H9 (cell line): Measurements from ENCODE around the gene RPUSD3. TPM values are rescaled to one million over a fixed set of nuclear protein-coding genes. Genes with fewer than 3 reads are reported as not detected.
"Not testable (repeated sequence)": the region's sequence is repeated elsewhere in the genome, so short reads cannot be mapped to it uniquely, and the experiment has no call there.

Experiments used
- DNase-seq: peaks from one replicate; pipeline ENCODE4 v3.0.0-alpha.2; 2017
- H2AFZ ChIP-seq: one replicate; pipeline ENCODE4 v1.6.1; 2013; ENCODE audit warnings: mild to moderate bottlenecking, low read length, control low read depth, moderate library complexity
- H2AK5ac ChIP-seq: 2 replicates; pipeline ENCODE4 v1.6.1; 2013; ENCODE audit warnings: low read length, control low read depth, mixed read lengths; ENCODE audit not compliant: insufficient read length
- H2BK120ac ChIP-seq: one replicate; pipeline ENCODE4 v1.6.1; 2013; ENCODE audit warnings: low read depth, mild to moderate bottlenecking, low read length, control low read depth, inconsistent platforms; ENCODE audit not compliant: poor library complexity, severe bottlenecking
- H2BK12ac ChIP-seq: 2 replicates; pipeline ENCODE4 v1.6.1; 2013; ENCODE audit warnings: low read length, control low read depth, mixed read lengths, low read depth; ENCODE audit not compliant: insufficient read length
- H2BK15ac ChIP-seq: 2 replicates; pipeline ENCODE4 v1.6.1; 2013; ENCODE audit warnings: low read depth, low read length, control low read depth
- H2BK20ac ChIP-seq: one replicate; pipeline ENCODE4 v1.6.1; 2013; ENCODE audit warnings: low read depth, mild to moderate bottlenecking, low read length, control low read depth, inconsistent platforms; ENCODE audit not compliant: poor library complexity, severe bottlenecking
- H2BK5ac ChIP-seq: 2 replicates; pipeline ENCODE4 v1.6.1; 2013; ENCODE audit warnings: low read length, control low read depth, mixed read lengths; ENCODE audit not compliant: insufficient read length
- H3K14ac ChIP-seq: 2 replicates; pipeline ENCODE4 v1.6.1; 2013; ENCODE audit warnings: low read length, control low read depth; ENCODE audit not compliant: insufficient read depth
- H3K18ac ChIP-seq: 2 replicates; pipeline ENCODE4 v1.6.1; 2013; ENCODE audit warnings: low read depth, mild to moderate bottlenecking, mixed read lengths, low read length, control low read depth; ENCODE audit not compliant: insufficient read length
- H3K23ac ChIP-seq: 2 replicates; pipeline ENCODE4 v1.6.1; 2013; ENCODE audit warnings: low read length, control low read depth, mixed read lengths, low read depth; ENCODE audit not compliant: insufficient read length
- H3K23me2 ChIP-seq: 2 replicates; pipeline ENCODE4 v1.6.1; 2013; ENCODE audit warnings: low read depth, mild to moderate bottlenecking, mixed read lengths, low read length, control low read depth; ENCODE audit not compliant: insufficient read length, poor library complexity, severe bottlenecking
- H3K27ac ChIP-seq: 2 replicates; pipeline ENCODE4 v1.5.1; 2013; ENCODE audit warnings: low read length, control low read depth, mixed read lengths, low read depth; ENCODE audit not compliant: insufficient read length
- H3K27me3 ChIP-seq: 2 replicates; pipeline ENCODE4 v1.6.1; 2013; ENCODE audit warnings: low read length, control low read depth, inconsistent platforms; ENCODE audit not compliant: insufficient read depth
- H3K4ac ChIP-seq: 2 replicates; pipeline ENCODE4 v1.6.1; 2013; ENCODE audit warnings: low read depth, mild to moderate bottlenecking, control low read depth, inconsistent platforms, low read length, moderate library complexity
- H3K4me1 ChIP-seq: 2 replicates; pipeline ENCODE4 v1.6.1; 2013; ENCODE audit warnings: low read length, control low read depth, inconsistent platforms; ENCODE audit not compliant: insufficient read depth
- H3K4me2 ChIP-seq: 2 replicates; pipeline ENCODE4 v1.6.1; 2013; ENCODE audit warnings: low read length, control low read depth, mixed read lengths; ENCODE audit not compliant: insufficient read length, insufficient read depth
- H3K56ac ChIP-seq: 2 replicates; pipeline ENCODE4 v1.6.1; 2013; ENCODE audit warnings: low read depth, mild to moderate bottlenecking, mixed read lengths, low read length, control low read depth; ENCODE audit not compliant: insufficient read length
- H3K79me1 ChIP-seq: 2 replicates; pipeline ENCODE4 v1.6.1; 2013; ENCODE audit warnings: low read depth, mild to moderate bottlenecking, moderate library complexity, low read length, control low read depth, inconsistent platforms; ENCODE audit not compliant: insufficient read depth, poor library complexity, severe bottlenecking
- H3K79me2 ChIP-seq: 2 replicates; pipeline ENCODE4 v1.6.1; 2013; ENCODE audit warnings: low read length, control low read depth, inconsistent platforms; ENCODE audit not compliant: insufficient read depth
- H3K9ac ChIP-seq: 2 replicates; pipeline ENCODE4 v1.6.1; 2013; ENCODE audit warnings: low read length, control low read depth, mixed read lengths; ENCODE audit not compliant: insufficient read length; ENCODE audit errors: extremely low read depth
- H3K9me3 ChIP-seq: one replicate; pipeline ENCODE4 v1.6.1; 2013; ENCODE audit warnings: low read depth, low read length, inconsistent platforms; ENCODE audit not compliant: control insufficient read depth
- H3T11ph ChIP-seq: one replicate; pipeline ENCODE4 v1.6.1; 2013; ENCODE audit warnings: mild to moderate bottlenecking, low read length, control low read depth, inconsistent platforms
- H4K20me1 ChIP-seq: one replicate; pipeline ENCODE4 v1.6.1; 2013; ENCODE audit not compliant: control insufficient read depth, insufficient read length, insufficient read depth
- H4K5ac ChIP-seq: 2 replicates; pipeline ENCODE4 v1.6.1; 2013; ENCODE audit warnings: low read depth, mild to moderate bottlenecking, mixed read lengths, low read length, control low read depth; ENCODE audit not compliant: insufficient read length
- H4K8ac ChIP-seq: replicated peaks from 2 replicates; pipeline ENCODE4 v1.6.1; 2013; ENCODE audit warnings: low read length, control low read depth, mixed read lengths, low read depth; ENCODE audit not compliant: insufficient read length
- H4K91ac ChIP-seq: 2 replicates; pipeline ENCODE4 v1.6.1; 2013; ENCODE audit warnings: low read depth, mild to moderate bottlenecking, moderate library complexity, mixed read lengths, low read length, control low read depth; ENCODE audit not compliant: insufficient read length
- H3K27ac Mint-ChIP-seq, 3 experiments: 2 replicates in 2 of 3; 3 replicates in 1 of 3; pipeline ENCODE4 v1.8.0; 2020 to 2021; ENCODE audit warnings: mixed read lengths in 3 of 3, mild to moderate bottlenecking in 1 of 3, moderate library complexity in 1 of 3
- H3K27me3 Mint-ChIP-seq: 2 replicates; pipeline ENCODE4 v1.8.0; 2021; ENCODE audit warnings: low read depth, mild to moderate bottlenecking, moderate library complexity, mixed read lengths
- H3K36me3 Mint-ChIP-seq, 3 experiments: 2 replicates in 2 of 3; 3 replicates in 1 of 3; pipeline ENCODE4 v1.8.0; 2020 to 2021; ENCODE audit warnings: low read depth in 3 of 3, mixed read lengths in 3 of 3; ENCODE audit not compliant: insufficient read depth in 1 of 3
- H3K4me1 Mint-ChIP-seq, 2 experiments: 2 replicates each; pipeline ENCODE4 v1.8.0; 2020; ENCODE audit warnings: mixed read lengths in 2 of 2
- H3K4me3 Mint-ChIP-seq, 2 experiments: 2 replicates in 1 of 2; 3 replicates in 1 of 2; pipeline ENCODE4 v1.8.0; 2020 to 2021; ENCODE audit warnings: mild to moderate bottlenecking in 2 of 2, mixed read lengths in 2 of 2, moderate library complexity in 1 of 2
- H3K9me3 Mint-ChIP-seq, 2 experiments: 2 replicates in 1 of 2; 3 replicates in 1 of 2; pipeline ENCODE4 v1.8.0; 2020; ENCODE audit warnings: mild to moderate bottlenecking in 2 of 2, mixed read lengths in 2 of 2, moderate library complexity in 1 of 2
- CTCF ChIP-seq: fragments of 200-600 bp; sonication (generic); conservative IDR thresholded peaks from 3 replicates; pipeline ENCODE4 v1.8.0; 2021; ENCODE audit warnings: antibody characterized with exemption, mild to moderate bottlenecking
- WGBS: extraction: QIAGEN DNeasy Blood & Tissue Kit; methylation state at CpG from one replicate; pipeline ENCODE4 v1.1.7; 2013; ENCODE audit warnings: missing lambda C conversion rate, low lambda C conversion rate, mixed read lengths; ENCODE audit not compliant: insufficient read length; ENCODE audit errors: extremely low coverage; 5-methylcytosine and 5-hydroxymethylcytosine counted together
- total RNA-seq: library from RNA; stranded (reverse); gene quantifications from 2 replicates; pipeline ENCODE4 v1.2.1, GENCODE V29; 2021

Gene RPUSD3
- total RNA-seq, 1 experiment from 2014 or later, result 59.5 TPM

GRCh38 chr3:9848860-9849259 lies 5.1 kb upstream of the RPUSD3 start:
- not testable (repeated sequence) for H3K4me2 ChIP-seq, H3K14ac ChIP-seq, H2BK12ac ChIP-seq, H2AK5ac ChIP-seq, H3K79me2 ChIP-seq, H4K91ac ChIP-seq, H2BK15ac ChIP-seq, H3K36me3 Mint-ChIP-seq, H3K27ac ChIP-seq, H3K79me1 ChIP-seq, H3K23me2 ChIP-seq, H4K20me1 ChIP-seq, H3K23ac ChIP-seq, H3K4me3 Mint-ChIP-seq, H3K27me3 ChIP-seq, H2BK20ac ChIP-seq, H3K4ac ChIP-seq, DNase-seq, H4K8ac ChIP-seq, H3K18ac ChIP-seq, H3K4me1 ChIP-seq, H2AFZ ChIP-seq, H2BK120ac ChIP-seq, H3T11ph ChIP-seq, H3K9ac ChIP-seq, H3K27ac Mint-ChIP-seq, H2BK5ac ChIP-seq, H3K9me3 Mint-ChIP-seq, H3K9me3 ChIP-seq, H4K5ac ChIP-seq, H3K56ac ChIP-seq
- peaks cover 12% of the 10 kb centered on the region for H3K27me3 Mint-ChIP-seq
- WGBS, result no CpG with 5 or more reads among the region's 4 CpGs
- peak; percentile 71 for TF ChIP-seq CTCF
- peaks cover 7 to 14% of the 10 kb centered on the region in 2 experiments for H3K4me1 Mint-ChIP-seq

GRCh38 chr3:9847870-9848269 lies 4.1 kb upstream of the RPUSD3 start:
- H3K9me3 Mint-ChIP-seq, DNase-seq, H3K36me3 Mint-ChIP-seq, H3K4me1 ChIP-seq, H2BK12ac ChIP-seq, H3K27me3 ChIP-seq, H3K23me2 ChIP-seq, H4K91ac ChIP-seq, H3K79me1 ChIP-seq, H3K14ac ChIP-seq, H3T11ph ChIP-seq, H2BK15ac ChIP-seq, H3K9me3 ChIP-seq, H2BK5ac ChIP-seq, H3K4me2 ChIP-seq, H3K27me3 Mint-ChIP-seq, H4K5ac ChIP-seq, H3K18ac ChIP-seq, H3K9ac ChIP-seq, H3K4me3 Mint-ChIP-seq, H3K79me2 ChIP-seq, H2BK120ac ChIP-seq, H3K23ac ChIP-seq, H3K4ac ChIP-seq, H4K20me1 ChIP-seq, H3K27ac Mint-ChIP-seq, H3K27ac ChIP-seq, H3K4me1 Mint-ChIP-seq, H2BK20ac ChIP-seq, H4K8ac ChIP-seq, H2AK5ac ChIP-seq, H3K56ac ChIP-seq, H2AFZ ChIP-seq: not testable (repeated sequence)
- no CpG with 5 or more reads among the region's 9 CpGs for WGBS
